MM.1S (cell line): ENCODE results near the gene CFAP45.

ENCODE experiments used
- DNase-seq: peaks from one replicate; pipeline ENCODE4 v3.0.0-alpha.2; 2015
- H2AFZ ChIP-seq: fragments of 300-600 bp; sonication (generic); 2 replicates; pipeline ENCODE4 v1.6.0; 2016; ENCODE audit warnings: antibody characterized with exemption, low read length
- H3F3A ChIP-seq: fragments of 300-600 bp; sonication (generic); 2 replicates; pipeline ENCODE4 v1.6.1; 2016; ENCODE audit warnings: mild to moderate bottlenecking, antibody characterized with exemption, low read length, moderate library complexity, mixed read lengths; ENCODE audit not compliant: insufficient read depth
- H3K27ac ChIP-seq: fragments of 300-600 bp; sonication (generic); 2 replicates; pipeline ENCODE4 v1.5.1; 2016; ENCODE audit warnings: mild to moderate bottlenecking, low read length
- H3K27me3 ChIP-seq: fragments of 300-600 bp; sonication (generic); replicated peaks from 2 replicates; pipeline ENCODE4 v1.6.0; 2016; ENCODE audit warnings: low read length; ENCODE audit not compliant: insufficient read depth
- H3K36me3 ChIP-seq: fragments of 300-600 bp; sonication (generic); replicated peaks from 2 replicates; pipeline ENCODE4 v1.6.1; 2016; ENCODE audit warnings: mild to moderate bottlenecking, low read length, mixed read lengths; ENCODE audit not compliant: insufficient read depth
- H3K4me1 ChIP-seq: fragments of 300-600 bp; sonication (generic); 2 replicates; pipeline ENCODE4 v1.6.1; 2016; ENCODE audit warnings: low read length, mixed read lengths
- H3K4me2 ChIP-seq: fragments of 300-600 bp; sonication (generic); 2 replicates; pipeline ENCODE4 v1.6.0; 2016; ENCODE audit warnings: low read depth, low read length
- H3K4me3 ChIP-seq: fragments of 300-600 bp; sonication (generic); 2 replicates; pipeline ENCODE4 v1.5.1; 2016; ENCODE audit warnings: low read length, mixed read lengths
- H3K79me2 ChIP-seq: fragments of 300-600 bp; sonication (generic); 2 replicates; pipeline ENCODE4 v1.6.1; 2016; ENCODE audit warnings: mixed run types, low read length, mixed read lengths
- H3K9ac ChIP-seq: fragments of 300-600 bp; sonication (generic); 2 replicates; pipeline ENCODE4 v1.6.1; 2016; ENCODE audit warnings: low read length, mixed read lengths
- H3K9me2 ChIP-seq: fragments of 300-600 bp; sonication (generic); replicated peaks from 2 replicates; pipeline ENCODE4 v1.6.1; 2016; ENCODE audit warnings: mild to moderate bottlenecking, low read length, mixed read lengths; ENCODE audit not compliant: insufficient read depth
- H3K9me3 ChIP-seq: fragments of 300-600 bp; sonication (generic); replicated peaks from 2 replicates; pipeline ENCODE4 v1.6.1; 2016; ENCODE audit warnings: mild to moderate bottlenecking, low read length, mixed read lengths; ENCODE audit not compliant: insufficient read depth
- H4K20me1 ChIP-seq: fragments of 300-600 bp; sonication (generic); 2 replicates; pipeline ENCODE4 v1.6.1; 2016; ENCODE audit warnings: mild to moderate bottlenecking, low read length, moderate library complexity, mixed read lengths; ENCODE audit not compliant: insufficient read depth
- EZH2 ChIP-seq: fragments of 300-600 bp; sonication (generic); optimal IDR thresholded peaks from 2 replicates; pipeline ENCODE3; 2017; ENCODE audit warnings: low read depth, mild to moderate bottlenecking, antibody characterized with exemption, low read length, mixed read lengths
- EZH2phosphoT487 ChIP-seq: fragments of 300-600 bp; sonication (generic); IDR thresholded peaks from 2 replicates; pipeline ENCODE4 v1.6.1; 2018; ENCODE audit warnings: antibody characterized with exemption, low read length
- TF ChIP-seq, protein P1 (sequence below): fragments of 300-600 bp; sonication (generic); IDR thresholded peaks from 2 replicates; pipeline ENCODE4 v1.5.1; 2016; ENCODE audit warnings: antibody characterized with exemption, low read length, mixed read lengths

The CFAP45 gene

GRCh38 chr1:159941591-159942560, 41.9 kb upstream of the CFAP45 start:
- Histone ChIP-seq H3K4me2 (no peak overlapping the region), H2AFZ (no peak overlapping the region), H3K9me2 (no peaks in the 10 kb centered on the region), H4K20me1 (no peaks in the 10 kb centered on the region), H3F3A (0 out of 2 replicates have a peak, but pooled peaks cover 2% of the 10 kb centered on the region), H3K9me3 (no peaks in the 10 kb centered on the region), H3K27me3 (peaks cover 37% of the 10 kb centered on the region), H3K4me3 (no peak overlapping the region), H3K36me3 (no peaks in the 10 kb centered on the region), H3K27ac (no peak overlapping the region), H3K9ac (no peak overlapping the region), H3K4me1 (peaks cover 16% of the 10 kb centered on the region; the same call in 1 of the 2 replicates), H3K79me2 (no peaks in the 10 kb centered on the region)
- TF ChIP-seq, protein P1, sequence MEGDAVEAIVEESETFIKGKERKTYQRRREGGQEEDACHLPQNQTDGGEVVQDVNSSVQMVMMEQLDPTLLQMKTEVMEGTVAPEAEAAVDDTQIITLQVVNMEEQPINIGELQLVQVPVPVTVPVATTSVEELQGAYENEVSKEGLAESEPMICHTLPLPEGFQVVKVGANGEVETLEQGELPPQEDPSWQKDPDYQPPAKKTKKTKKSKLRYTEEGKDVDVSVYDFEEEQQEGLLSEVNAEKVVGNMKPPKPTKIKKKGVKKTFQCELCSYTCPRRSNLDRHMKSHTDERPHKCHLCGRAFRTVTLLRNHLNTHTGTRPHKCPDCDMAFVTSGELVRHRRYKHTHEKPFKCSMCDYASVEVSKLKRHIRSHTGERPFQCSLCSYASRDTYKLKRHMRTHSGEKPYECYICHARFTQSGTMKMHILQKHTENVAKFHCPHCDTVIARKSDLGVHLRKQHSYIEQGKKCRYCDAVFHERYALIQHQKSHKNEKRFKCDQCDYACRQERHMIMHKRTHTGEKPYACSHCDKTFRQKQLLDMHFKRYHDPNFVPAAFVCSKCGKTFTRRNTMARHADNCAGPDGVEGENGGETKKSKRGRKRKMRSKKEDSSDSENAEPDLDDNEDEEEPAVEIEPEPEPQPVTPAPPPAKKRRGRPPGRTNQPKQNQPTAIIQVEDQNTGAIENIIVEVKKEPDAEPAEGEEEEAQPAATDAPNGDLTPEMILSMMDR: no peak
- TF ChIP-seq EZH2 (no peak), EZH2phosphoT487 (no peak)
- DNase-seq: no peak

GRCh38 chr1:159941141-159941540, 41.2 kb upstream of the CFAP45 start:
- no peaks in the 10 kb centered on the region for H3K36me3 ChIP-seq
- no peak for TF ChIP-seq EZH2
- TF ChIP-seq, protein P1: no peak
- no peak for TF ChIP-seq EZH2phosphoT487
- peaks cover 30% of the 10 kb centered on the region for H3K27me3 ChIP-seq
- H3K27ac ChIP-seq: no peak overlapping the region
- 0 out of 2 replicates have a peak, but pooled peaks cover 2% of the 10 kb centered on the region for H3F3A ChIP-seq
- DNase-seq: no peak
- H3K79me2 ChIP-seq: no peaks in the 10 kb centered on the region
- H3K9ac ChIP-seq: no peak overlapping the region
- peaks cover 22% of the 10 kb centered on the region; the same call in 1 of the 2 replicates for H3K4me1 ChIP-seq
- no peak overlapping the region for H2AFZ ChIP-seq
- no peaks in the 10 kb centered on the region for H3K9me3 ChIP-seq
- H3K4me3 ChIP-seq: no peak overlapping the region
- no peaks in the 10 kb centered on the region for H4K20me1 ChIP-seq
- no peak overlapping the region for H3K4me2 ChIP-seq
- no peaks in the 10 kb centered on the region for H3K9me2 ChIP-seq

DNA sequence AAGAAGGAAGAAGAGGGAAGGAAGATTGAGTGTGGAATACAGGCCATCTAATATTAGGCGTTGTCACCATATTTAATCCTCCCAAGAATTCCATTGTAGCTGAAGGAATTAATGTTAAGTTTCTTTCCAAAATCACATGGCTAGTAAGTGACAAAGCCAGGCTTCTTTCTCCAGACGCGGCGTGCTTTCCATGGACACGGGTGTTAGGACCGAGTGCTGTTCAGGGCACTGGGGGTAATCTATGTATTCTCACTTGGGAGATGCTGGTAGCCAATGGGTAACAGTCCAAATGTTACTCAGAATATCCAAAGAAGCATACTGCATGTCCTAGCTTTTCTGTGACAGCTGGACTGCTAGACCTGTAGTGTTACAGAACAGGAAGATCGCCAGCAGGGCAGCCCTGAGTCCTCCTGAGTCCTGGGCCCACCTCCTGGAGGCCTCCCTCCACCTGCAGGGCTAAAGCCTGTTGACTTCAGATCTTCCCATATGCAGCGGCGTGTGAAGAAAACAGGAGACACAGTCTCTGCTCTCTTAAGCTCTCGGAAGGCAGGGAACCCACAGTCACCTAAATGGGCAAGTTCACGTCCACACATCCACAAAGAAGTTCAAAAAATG, 40.1 kb upstream of the CFAP45 start:
- no peak for DNase-seq
- Histone ChIP-seq H3K9me3 (no peaks in the 10 kb centered on the region), H3K9me2 (no peaks in the 10 kb centered on the region), H2AFZ (no peak overlapping the region), H3K4me1 (peaks cover 27% of the 10 kb centered on the region; the same call in 1 of the 2 replicates), H3F3A (0 out of 2 replicates have a peak, but pooled peaks cover 2% of the 10 kb centered on the region), H3K4me3 (no peak overlapping the region), H3K27ac (no peak overlapping the region), H3K27me3 (peaks cover 20% of the 10 kb centered on the region), H3K36me3 (no peaks in the 10 kb centered on the region), H4K20me1 (no peaks in the 10 kb centered on the region), H3K9ac (no peak overlapping the region), H3K4me2 (no peak overlapping the region), H3K79me2 (no peaks in the 10 kb centered on the region)
- TF ChIP-seq, protein P1: no peak
- no peak for TF ChIP-seq EZH2phosphoT487
